MCF 10A (cell line): ENCODE results near the gene ZNF792. TPM values are rescaled to one million over a fixed set of nuclear protein-coding genes. Genes with fewer than 3 reads are reported as not detected.

ENCODE experiments used
- BruUV-seq: library from RNA; stranded (reverse); fragments of 400-500 nt; replicated peaks from 2 replicates; lab custom pipeline; 2021; lab: Mats Ljungman, UMichigan
- CTCF ChIA-PET: fragments of 300-600 bp; sonication (Branson Sonifier 250); formaldehyde crosslinking; extraction: SDS; loops from one replicate; lab custom pipeline; 2021; ENCODE audit warnings: antibody characterized with exemption, inconsistent platforms; lab: Yijun Ruan, JAX
- POLR2A ChIA-PET: fragments of 300-600, 350-650 bp; sonication (Branson Sonifier 250); formaldehyde crosslinking; extraction: SDS; loops from one replicate; lab custom pipeline; 2020; ENCODE audit warnings: antibody characterized with exemption, inconsistent platforms; lab: Yijun Ruan, JAX
- DNase-seq: peaks from one replicate; pipeline ENCODE4 v3.0.0-alpha.2; 2018; ENCODE audit not compliant: unreplicated experiment
- H3K27ac Mint-ChIP-seq: one replicate; pipeline ENCODE4 v1.8.0; 2022; ENCODE audit warnings: mild to moderate bottlenecking, low read depth, mixed read lengths; ENCODE audit not compliant: unreplicated experiment
- H3K27me3 Mint-ChIP-seq: one replicate; pipeline ENCODE4 v1.8.0; 2022; ENCODE audit warnings: mixed read lengths; ENCODE audit not compliant: insufficient read depth, unreplicated experiment
- H3K36me3 Mint-ChIP-seq: one replicate; pipeline ENCODE4 v1.8.0; 2022; ENCODE audit warnings: mild to moderate bottlenecking, moderate library complexity, mixed read lengths; ENCODE audit not compliant: insufficient read depth, unreplicated experiment
- H3K4me1 Mint-ChIP-seq: one replicate; pipeline ENCODE4 v1.8.0; 2022; ENCODE audit warnings: mixed read lengths; ENCODE audit not compliant: insufficient read depth, unreplicated experiment
- H3K4me3 Mint-ChIP-seq: one replicate; pipeline ENCODE4 v1.8.0; 2022; ENCODE audit warnings: mild to moderate bottlenecking, moderate library complexity, mixed read lengths; ENCODE audit not compliant: unreplicated experiment
- H3K9me3 Mint-ChIP-seq: one replicate; pipeline ENCODE4 v1.8.0; 2022; ENCODE audit warnings: mixed read lengths; ENCODE audit not compliant: unreplicated experiment
- CTCF ChIP-seq: fragments of 200-600 bp; IDR thresholded peaks from one replicate; pipeline ENCODE4 v1.8.0; 2022; ENCODE audit warnings: antibody characterized with exemption, mild to moderate bottlenecking; ENCODE audit not compliant: unreplicated experiment
- intact Hi-C: fragments of 100-400 bp; cut with micrococcal nuclease; formaldehyde crosslinking; loops from 2 replicates; pipeline ENCODE4 v1.14.1; 2022
- total RNA-seq: library from RNA; stranded (reverse); gene quantifications from 2 replicates; pipeline ENCODE4 v1.2.3, GENCODE V29; 2022

ZNF792 gene
- total RNA-seq, 1 experiment from 2014 or later, result 0.40 TPM

- ChIA-PET POLR2A (no interaction called here), CTCF (no interaction called here)
- BruUV-seq, result no TSS peak
- no peaks in the 10 kb centered on the region for H3K27me3 Mint-ChIP-seq
- H3K4me1 Mint-ChIP-seq, result no peaks in the 10 kb centered on the region
- peaks cover 34% of the 10 kb centered on the region for H3K9me3 Mint-ChIP-seq
- H3K36me3 Mint-ChIP-seq, result peaks cover 16% of the 10 kb centered on the region
- intact Hi-C loops, result no loop called here
- no peak for TF ChIP-seq CTCF
- no peak overlapping the region for H3K4me3 Mint-ChIP-seq
- no peak overlapping the region for H3K27ac Mint-ChIP-seq
- no peak for DNase-seq
Observed at GRCh38 chr19:34910770-34911169, 53.3 kb downstream of the ZNF792 start.

Other genes starting within 250 kb of the ZNF792 start
- 8.1 and 9.0 TPM in 2 replicates for gene ZNF181, start 230.0 kb downstream of the ZNF792 start, total RNA-seq
- gene ZNF599, start 191.0 kb downstream of the ZNF792 start, total RNA-seq, result 4.1 and 4.6 TPM in 2 replicates
- 2.3 and 4.0 TPM in 2 replicates for gene ZNF30, start 37.3 kb downstream of the ZNF792 start, total RNA-seq
- gene GRAMD1A, start 36.1 kb upstream of the ZNF792 start, total RNA-seq, result 46.7 and 48.1 TPM in 2 replicates
- 0.19 and 0.27 TPM in 2 replicates for gene SCN1B, start 66.2 kb upstream of the ZNF792 start, total RNA-seq
- not detected in 2 replicates for gene HPN, start 77.5 kb upstream of the ZNF792 start, total RNA-seq
- gene FXYD3, start 151.6 kb upstream of the ZNF792 start, total RNA-seq, result 4.3 and 6.9 TPM in 2 replicates
- gene LGI4, start 170.8 kb upstream of the ZNF792 start, total RNA-seq, result 0.91 TPM in 1 of 2 replicates, not detected in the other
- gene FXYD1, start 174.6 kb upstream of the ZNF792 start, total RNA-seq, result not detected in 2 replicates
- gene FXYD7, start 179.0 kb upstream of the ZNF792 start, total RNA-seq, result not detected in 2 replicates
- gene FXYD5, start 190.5 kb upstream of the ZNF792 start, total RNA-seq, result 150 and 159 TPM in 2 replicates